Endometrium (tissue), 2 donors: Measurements from ENCODE around the gene EFHC1.
A peak's percentile ranks its signal among the peaks of the same experiment; 100 is the strongest.

Experiments used
- FAIRE-seq: peaks from 2 replicates; lab custom pipeline; 2012; peaks lifted over from hg19 to GRCh38; lab: Jason Lieb, UNC
- donor health status: control.
- donor health status: control.

The EFHC1 gene

GRCh38 chr6:52503323-52503747 lies 83.2 kb downstream of the EFHC1 start:
- FAIRE-seq, result no peak

- no peak for FAIRE-seq
These were observed 84.0 kb downstream of the EFHC1 start for GRCh38 chr6:52503851-52504781.

GRCh38 chr6:52504782-52505136 lies 84.6 kb downstream of the EFHC1 start:
- FAIRE-seq, result no peak

DNA sequence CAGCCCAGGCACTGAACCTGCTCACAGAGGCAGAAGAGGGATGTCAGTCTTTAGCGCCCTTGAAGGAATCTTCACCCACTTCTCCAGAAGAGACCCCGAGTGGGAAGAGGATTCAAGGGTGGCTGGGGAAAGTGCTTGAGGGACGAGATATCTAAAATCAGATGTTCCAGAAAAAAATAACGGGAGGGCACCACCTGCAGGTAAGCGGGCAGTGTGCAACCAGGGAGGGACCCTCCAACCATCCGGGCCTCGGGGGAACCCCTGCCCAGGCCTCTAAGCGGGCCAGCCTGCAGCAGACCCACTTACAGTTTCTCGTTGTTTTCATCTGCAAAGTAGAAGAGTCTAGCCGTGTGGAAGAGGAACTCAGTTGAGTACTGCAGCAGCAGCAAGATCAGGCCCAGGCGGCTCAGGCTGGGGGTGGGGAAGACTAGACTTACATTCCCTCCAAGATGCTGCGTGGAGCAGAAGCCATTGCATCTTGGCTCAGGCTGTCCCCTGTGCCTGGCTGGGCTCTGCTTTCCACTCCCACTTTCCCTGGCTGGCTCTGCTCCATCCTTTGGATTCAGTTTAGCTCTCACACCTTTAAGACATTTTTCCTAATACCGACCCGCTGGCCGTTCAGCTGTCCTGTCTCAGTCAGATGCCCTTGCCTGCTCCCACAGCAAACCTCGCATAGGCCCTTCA lies 85.7 kb downstream of the EFHC1 start:
- no peak for FAIRE-seq

DNA sequence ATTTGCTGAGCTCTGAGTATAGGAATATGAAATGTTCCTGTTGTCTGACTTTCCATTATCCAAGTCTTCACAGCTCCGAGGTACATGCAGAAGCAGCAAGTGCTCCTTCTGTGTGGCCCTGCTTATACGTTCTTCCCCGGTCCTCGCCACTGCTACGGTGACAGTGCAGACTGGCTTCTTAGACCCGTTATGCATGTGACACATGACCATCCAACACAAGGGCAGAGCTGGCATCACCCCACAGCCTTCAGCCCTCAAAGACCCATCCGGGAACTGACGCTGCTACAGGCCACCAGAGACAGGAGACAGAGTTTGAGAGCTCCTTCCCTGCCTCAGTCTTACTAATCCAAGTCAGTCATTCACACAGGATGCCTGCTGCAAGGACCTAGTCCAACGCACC lies 86.3 kb downstream of the EFHC1 start:
- FAIRE-seq, result no peak

DNA sequence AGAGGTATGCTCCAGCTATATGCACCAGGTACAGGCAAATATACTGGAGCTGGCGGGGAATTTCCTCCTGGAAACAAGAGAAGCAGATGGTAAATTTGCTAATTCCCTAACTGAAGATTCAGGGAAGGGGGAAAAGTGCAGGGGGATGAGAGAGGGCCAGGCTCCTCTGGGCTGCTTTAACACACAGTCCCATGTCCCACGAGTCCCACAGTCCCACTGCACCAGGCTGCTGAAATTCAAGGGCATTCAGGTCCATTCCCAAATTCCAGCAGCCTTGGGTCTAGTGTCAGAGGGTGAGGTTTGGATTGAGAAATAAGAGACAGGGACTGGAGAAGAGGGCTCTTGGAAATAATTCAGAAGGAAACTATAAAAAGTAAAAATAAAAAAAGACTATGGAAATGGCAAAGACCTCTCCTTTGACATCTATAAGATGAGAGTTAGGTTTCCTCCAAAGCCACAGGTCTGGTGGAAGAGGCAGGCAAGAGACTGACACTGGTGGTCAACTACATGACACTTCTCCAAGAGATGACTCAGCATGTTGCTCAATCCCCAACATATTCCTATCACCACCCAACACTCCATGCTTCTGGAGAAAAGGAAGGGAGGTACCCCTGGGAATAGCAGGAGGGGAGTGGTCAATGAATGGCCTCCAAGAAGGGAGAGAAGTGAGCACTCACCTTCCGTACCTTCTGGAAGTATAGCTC lies 87.6 kb downstream of the EFHC1 start:
- no peak for FAIRE-seq

- FAIRE-seq, result no peak
These were observed 88.2 kb downstream of the EFHC1 start for GRCh38 chr6:52508261-52508739.

DNA sequence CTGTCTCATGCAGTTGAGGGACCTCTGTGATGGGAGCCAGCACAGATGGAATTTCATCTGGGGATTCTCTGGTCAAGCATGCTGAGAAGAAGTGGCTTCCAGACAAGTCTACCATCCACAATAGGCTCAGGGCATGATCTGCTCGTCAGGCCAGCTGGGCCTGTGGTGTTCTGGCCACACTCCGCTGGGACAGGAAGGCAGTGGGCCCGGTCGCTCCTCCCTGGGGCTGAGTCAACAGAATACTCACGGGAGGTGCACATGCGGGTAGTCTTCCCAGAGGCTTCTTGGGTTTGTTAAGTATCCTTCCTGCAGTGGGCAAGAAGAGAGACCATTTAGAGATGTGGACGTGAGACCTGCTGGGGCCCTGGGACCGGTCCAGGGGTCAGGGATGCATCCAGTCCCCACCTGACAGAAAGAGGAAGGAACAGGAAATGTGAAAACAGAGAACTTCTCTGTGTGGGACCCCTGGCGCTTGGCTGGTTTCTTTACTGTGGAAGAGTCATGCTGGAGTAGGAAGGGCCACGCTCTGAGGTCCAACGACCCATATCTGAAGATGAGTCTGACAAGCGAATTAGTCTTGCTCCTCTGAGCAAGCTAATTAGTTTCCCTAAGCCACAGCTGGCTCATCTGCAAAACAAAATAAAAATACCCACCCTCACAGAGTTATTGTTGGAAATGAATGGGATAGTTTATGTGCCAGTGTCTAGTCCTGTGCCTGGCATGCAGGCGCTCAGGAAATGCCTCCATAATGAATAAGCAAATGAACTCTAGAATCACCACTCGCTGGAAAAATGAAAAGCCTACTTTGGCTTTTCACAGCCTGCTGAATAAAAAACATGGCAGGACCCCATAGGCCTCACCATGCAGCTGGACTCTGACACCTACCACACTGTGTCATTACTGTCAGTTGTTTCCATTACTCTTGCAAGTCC lies 89.4 kb downstream of the EFHC1 start:
- FAIRE-seq, result no peak

GRCh38 chr6:52510213-52510562 lies 90.0 kb downstream of the EFHC1 start:
- FAIRE-seq, result no peak

- FAIRE-seq, result no peak
These were observed 91.0 kb downstream of the EFHC1 start for GRCh38 chr6:52511163-52511562.

- no peak for FAIRE-seq
These were observed 91.5 kb downstream of the EFHC1 start for GRCh38 chr6:52511572-52512151.

DNA sequence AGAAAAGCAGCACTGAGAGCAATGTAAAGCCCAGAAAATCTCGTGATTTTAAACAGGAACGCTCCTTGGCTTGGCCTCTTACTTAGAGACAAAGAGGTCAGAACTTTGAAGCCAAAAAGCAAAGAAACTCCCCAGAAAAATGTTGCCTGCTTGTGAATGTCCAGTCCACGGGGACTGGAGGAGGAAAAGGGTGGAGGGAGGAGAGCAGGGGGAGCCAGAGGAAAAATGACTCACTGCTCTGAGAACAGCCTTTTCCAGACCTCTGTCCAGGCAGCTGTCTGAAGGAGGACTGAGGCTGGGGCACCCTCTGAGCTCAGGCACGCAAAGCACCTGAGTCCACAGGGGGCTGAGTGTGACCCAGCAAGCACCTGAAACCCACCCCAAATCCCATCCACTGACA lies 92.1 kb downstream of the EFHC1 start:
- FAIRE-seq, result peak; percentile 18

- no peak for FAIRE-seq
These were observed 93.3 kb downstream of the EFHC1 start for GRCh38 chr6:52513464-52513863.

DNA sequence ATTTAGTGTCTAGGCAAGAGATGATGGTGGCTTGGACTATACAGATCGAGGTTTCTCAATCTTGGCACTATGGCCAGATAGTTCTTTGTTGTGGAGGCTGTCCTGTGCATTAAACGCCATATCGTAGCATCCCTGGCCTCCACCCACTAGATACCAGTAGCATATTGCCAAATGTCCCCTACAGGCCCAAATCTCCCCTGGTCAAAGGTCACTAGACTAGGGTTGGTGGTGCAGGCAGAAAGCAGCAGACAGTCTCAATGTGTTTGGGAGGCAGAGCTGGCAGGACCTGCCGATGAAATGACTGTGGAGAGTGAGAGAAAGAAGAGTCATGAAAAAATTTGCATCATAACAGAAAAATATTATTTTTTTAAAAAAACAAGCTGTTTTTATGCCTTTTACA lies 93.8 kb downstream of the EFHC1 start:
- no peak for FAIRE-seq

DNA sequence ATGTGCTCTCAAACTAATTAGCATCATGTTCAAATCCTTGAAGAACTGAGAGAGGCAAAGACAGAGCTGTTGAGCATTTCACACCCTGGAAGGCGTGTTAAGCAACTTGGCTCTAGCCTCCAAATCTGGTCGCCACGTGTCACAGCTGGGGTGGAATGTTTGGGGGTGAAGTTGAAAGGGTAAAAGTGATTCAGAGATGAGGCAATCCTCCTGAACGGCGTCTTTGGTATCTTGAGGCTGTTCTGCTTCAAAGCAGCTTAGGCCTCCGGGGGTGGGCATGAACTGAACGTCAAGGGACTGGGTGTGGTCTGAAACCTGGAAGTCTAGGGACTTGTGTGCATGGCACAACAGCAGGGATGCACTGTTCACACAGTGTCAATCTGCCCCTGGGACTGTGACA lies 94.4 kb downstream of the EFHC1 start:
- no peak for FAIRE-seq

- no peak for FAIRE-seq
These were observed 95.2 kb downstream of the EFHC1 start for GRCh38 chr6:52515219-52515960.

DNA sequence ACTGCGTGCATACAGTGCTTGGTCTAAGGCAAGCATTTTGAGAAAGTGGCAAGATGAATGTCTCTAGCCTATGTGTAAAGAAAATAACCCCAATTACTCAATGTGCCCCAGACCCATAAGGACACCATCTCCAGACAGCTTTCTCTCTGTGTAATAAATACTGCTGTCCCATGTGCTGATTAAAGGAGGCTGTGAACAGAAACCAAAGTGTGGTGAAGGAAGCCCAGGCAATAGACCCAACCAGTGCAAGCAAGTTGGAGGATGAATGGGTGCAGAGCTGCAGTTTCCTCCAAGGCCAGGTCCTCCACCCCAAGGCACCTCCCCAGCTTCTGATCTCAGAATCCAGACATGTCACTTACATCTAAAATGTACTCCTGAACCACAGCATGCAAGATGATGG lies 96.1 kb downstream of the EFHC1 start:
- FAIRE-seq, result no peak

- FAIRE-seq, result no peak
These were observed 96.8 kb downstream of the EFHC1 start for GRCh38 chr6:52516943-52517342.

DNA sequence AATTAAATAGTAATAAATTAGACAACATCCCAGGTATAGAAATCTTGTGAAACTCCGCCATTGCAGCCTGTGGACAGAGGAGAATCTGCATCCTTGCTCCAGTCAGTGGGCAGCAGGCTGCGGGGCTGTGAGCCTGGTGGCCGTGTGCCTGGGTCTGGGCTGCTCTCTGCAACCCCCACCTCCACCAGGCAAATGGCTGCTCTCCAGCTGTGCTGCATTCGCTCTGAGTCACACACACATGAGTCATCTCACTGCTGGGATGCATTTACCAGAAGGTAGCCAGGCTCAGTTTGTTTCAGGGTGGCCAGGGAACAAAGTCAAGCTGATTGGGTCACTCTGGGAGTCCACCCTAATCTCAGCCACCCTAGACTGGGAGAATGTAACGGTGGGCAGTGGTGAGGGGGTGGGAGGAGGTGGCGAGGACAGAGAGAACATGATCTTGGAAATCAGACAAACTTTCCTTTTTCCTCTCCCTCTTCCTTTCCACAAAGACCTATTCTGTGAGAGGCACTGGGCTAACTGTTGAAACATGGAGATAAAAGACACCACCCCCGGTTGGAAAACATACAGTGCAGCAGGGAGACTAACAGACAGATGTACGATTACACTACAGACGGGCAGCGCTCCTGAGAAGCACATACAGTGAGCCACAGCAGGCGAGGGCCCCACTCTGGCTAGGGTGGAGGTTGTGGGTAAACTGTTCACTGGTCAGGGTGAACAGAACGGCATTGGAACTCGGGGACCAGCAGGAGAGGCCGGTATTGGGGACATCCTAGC lies 97.5 kb downstream of the EFHC1 start:
- no peak for FAIRE-seq
